AG08395 (cell line): Measurements from ENCODE around the gene PPM1N.

Experiments used
- DNase-seq: peaks from one replicate; pipeline ENCODE4 v3.0.0; 2012; ENCODE audit warnings: mixed read lengths, low spot score

PPM1N gene

DNA sequence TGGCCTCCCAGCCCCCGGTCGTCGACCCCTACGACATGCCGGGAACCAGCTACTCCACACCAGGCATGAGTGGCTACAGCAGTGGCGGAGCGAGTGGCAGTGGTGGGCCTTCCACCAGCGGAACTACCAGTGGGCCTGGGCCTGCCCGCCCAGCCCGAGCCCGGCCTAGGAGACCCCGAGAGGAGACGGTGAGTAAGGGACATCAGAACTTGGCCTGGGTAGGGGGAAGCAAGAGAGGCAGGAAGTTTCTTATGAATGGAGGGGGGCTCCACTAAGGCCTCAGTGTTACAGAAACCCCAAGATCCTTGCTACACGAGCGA, 27.5 kb upstream of the PPM1N start:
- no peak for DNase-seq

DNA sequence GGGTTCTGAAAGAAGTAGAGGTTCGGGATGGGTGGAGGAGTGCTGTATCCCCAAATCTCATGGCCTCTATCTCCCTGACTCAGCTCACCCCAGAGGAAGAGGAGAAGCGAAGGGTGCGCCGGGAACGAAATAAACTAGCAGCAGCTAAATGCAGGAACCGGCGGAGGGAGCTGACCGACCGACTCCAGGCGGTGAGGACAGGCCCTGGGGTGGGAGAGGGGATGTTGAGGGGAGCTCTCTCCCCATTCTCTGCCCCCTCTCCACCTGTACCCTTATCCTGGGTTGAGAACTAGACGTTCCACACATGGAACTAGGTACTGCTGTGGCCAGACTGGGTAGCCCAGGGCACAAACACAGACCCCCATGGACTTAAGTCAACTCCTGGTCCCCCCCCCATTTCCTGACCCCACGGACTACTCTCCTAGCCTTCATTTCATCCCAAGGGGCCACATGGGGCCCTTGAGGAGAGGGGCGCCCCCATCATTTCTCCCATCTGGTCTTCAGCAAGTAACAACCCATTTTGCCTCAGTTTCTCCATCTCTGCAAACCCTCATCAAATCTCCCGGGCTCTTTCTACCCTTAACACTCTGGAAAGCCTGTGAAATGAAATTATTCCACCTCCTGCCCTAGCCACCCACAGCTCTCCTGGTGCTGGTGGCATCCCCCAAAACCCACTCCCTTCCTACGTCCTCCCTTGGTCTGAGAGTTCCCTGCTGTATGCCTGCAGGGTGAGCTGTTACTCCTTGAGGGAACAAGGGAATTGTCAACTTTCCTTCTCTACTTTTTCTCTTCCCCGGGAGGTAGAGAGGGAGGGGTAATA, 26.9 kb upstream of the PPM1N start:
- DNase-seq = no peak

DNA sequence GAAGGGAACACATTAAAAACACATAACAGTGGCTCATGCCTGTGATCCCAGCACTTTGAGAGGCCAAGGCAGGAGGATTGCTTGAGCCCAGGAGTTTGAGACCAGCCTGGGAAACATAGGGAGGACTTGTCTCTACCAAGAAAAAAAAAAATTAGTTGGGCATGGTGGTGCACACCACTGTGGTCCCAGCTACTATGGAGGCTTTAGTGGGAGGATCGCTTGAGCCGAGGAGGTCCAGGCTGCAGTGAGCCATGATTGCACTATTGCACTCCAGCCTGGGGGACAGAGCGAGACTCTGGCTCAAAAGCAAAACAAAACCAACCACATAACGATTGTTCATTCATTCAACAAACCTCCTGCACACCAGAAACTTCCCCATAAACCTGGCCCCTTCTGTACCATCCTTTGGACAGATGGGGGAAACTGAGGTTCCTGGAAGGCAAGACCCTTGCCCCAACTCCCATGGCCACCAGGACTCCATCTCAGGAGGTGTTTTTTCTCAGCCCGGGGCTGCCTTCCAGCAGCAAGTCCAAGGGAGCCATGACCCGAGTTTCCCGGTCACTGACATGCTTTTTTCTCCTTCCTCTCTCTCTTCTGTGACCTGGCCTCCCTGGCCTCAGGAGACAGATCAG, 26.2 kb upstream of the PPM1N start:
- DNase-seq = no peak

DNA sequence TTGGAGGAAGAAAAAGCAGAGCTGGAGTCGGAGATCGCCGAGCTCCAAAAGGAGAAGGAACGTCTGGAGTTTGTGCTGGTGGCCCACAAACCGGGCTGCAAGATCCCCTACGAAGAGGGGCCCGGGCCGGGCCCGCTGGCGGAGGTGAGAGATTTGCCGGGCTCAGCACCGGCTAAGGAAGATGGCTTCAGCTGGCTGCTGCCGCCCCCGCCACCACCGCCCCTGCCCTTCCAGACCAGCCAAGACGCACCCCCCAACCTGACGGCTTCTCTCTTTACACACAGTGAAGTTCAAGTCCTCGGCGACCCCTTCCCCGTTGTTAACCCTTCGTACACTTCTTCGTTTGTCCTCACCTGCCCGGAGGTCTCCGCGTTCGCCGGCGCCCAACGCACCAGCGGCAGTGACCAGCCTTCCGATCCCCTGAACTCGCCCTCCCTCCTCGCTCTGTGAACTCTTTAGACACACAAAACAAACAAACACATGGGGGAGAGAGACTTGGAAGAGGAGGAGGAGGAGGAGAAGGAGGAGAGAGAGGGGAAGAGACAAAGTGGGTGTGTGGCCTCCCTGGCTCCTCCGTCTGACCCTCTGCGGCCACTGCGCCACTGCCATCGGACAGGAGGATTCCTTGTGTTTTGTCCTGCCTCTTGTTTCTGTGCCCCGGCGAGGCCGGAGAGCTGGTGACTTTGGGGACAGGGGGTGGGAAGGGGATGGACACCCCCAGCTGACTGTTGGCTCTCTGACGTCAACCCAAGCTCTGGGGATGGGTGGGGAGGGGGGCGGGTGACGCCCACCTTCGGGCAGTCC, 25.5 kb upstream of the PPM1N start:
- no peak for DNase-seq

DNA sequence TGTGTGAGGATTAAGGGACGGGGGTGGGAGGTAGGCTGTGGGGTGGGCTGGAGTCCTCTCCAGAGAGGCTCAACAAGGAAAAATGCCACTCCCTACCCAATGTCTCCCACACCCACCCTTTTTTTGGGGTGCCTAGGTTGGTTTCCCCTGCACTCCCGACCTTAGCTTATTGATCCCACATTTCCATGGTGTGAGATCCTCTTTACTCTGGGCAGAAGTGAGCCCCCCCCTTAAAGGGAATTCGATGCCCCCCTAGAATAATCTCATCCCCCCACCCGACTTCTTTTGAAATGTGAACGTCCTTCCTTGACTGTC, 24.9 kb upstream of the PPM1N start:
- no peak for DNase-seq

DNA sequence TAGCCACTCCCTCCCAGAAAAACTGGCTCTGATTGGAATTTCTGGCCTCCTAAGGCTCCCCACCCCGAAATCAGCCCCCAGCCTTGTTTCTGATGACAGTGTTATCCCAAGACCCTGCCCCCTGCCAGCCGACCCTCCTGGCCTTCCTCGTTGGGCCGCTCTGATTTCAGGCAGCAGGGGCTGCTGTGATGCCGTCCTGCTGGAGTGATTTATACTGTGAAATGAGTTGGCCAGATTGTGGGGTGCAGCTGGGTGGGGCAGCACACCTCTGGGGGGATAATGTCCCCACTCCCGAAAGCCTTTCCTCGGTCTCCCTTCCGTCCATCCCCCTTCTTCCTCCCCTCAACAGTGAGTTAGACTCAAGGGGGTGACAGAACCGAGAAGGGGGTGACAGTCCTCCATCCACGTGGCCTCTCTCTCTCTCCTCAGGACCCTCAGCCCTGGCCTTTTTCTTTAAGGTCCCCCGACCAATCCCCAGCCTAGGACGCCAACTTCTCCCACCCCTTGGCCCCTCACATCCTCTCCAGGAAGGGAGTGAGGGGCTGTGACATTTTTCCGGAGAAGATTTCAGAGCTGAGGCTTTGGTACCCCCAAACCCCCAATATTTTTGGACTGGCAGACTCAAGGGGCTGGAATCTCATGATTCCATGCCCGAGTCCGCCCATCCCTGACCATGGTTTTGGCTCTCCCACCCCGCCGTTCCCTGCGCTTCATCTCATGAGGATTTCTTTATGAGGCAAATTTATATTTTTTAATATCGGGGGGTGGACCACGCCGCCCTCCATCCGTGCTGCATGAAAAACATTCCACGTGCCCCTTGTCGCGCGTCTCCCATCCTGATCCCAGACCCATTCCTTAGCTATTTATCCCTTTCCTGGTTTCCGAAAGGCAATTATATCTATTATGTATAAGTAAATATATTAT, 24.3 kb upstream of the PPM1N start:
- no peak for DNase-seq

DNA sequence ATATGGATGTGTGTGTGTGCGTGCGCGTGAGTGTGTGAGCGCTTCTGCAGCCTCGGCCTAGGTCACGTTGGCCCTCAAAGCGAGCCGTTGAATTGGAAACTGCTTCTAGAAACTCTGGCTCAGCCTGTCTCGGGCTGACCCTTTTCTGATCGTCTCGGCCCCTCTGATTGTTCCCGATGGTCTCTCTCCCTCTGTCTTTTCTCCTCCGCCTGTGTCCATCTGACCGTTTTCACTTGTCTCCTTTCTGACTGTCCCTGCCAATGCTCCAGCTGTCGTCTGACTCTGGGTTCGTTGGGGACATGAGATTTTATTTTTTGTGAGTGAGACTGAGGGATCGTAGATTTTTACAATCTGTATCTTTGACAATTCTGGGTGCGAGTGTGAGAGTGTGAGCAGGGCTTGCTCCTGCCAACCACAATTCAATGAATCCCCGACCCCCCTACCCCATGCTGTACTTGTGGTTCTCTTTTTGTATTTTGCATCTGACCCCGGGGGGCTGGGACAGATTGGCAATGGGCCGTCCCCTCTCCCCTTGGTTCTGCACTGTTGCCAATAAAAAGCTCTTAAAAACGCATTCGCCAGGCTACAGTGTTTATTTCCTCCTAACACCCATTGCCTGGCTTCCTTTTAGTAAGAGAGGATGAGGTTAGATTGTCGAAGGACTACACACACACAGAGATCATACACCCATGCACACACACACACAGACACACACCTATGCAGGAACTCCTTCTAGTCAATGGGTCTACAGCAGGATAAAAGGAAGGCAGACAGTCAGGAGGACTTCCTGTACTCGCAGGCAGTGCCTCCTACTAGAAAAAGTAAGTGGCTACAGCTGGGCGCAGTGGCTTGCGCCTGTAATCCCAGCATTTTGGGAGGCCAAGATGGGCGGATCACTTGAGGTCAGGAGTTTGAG, 23.4 kb upstream of the PPM1N start:
- no peak for DNase-seq

DNA sequence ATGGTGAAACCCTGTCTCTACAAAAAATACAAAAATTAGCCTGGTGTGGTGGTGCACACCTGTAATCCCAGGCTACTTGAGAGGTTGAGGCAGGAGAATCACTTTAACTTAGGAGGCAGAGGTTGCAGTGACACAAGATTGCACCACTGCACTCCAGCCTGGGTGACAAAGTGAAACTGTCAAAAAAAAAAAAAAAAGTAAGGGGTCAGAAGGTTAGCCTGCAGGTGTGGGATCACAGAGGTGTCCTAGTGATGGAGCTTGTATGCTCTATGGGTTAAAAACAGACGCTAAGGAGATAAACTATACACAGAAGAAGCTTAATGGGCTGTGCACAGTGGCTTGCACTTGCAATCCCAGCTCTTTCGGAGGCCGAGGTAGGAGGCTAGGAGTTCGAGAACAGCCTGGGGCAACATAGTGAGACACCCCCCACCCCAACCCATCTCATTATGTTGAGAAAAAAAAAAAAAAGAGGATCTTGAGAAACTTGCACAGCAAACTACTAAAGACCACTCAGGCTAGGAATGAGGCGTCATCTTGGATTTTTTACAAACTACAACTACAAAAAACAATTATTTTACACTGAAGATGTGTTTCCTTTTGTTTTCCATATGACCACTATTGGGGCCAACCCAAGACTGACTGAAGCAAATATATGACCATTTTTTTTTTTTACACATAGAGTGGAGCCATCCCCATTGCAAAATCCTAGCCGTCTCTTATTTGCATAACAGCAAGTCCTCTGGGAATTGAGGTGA, 22.5 kb upstream of the PPM1N start:
- DNase-seq = no peak

DNA sequence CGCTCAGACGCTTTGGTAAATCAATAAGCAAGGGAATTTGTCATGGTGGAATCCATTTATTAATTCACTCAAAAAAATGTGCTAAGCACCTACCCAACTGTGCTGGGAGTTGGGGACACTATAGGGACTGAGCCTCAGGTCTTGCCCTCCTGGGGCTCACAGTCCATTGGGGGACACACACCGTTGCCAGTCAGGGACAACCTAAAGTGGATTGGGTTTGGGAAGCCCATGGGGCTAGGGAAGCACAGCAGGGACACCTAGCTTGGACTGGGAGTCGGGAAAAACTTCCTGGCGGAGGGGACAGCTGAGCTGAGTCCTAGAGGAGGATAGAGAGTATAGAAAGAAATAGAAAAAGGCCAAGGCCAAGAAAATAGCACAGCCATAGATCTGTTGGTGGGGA, 21.9 kb upstream of the PPM1N start:
- DNase-seq = no peak

DNA sequence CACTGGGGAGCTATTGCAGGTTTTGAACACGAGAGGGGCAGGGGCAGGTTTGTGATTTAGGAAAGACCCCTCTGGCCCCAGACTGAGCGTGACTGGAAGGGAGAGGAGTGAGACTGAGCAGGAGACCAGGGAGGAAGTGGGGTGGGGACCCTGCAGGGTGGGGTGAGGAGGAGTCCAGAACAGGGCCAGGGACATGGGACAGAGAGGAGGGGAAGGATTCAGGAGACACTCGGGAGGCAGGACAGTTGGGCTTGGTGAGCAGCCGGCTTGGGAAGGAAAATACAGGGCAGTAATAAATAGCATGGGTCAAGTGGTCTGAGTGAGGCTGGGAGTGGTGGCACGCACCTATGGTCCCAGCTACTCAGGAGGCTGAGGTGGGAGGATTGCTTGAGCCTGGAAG, 21.1 kb upstream of the PPM1N start:
- no peak for DNase-seq

DNA sequence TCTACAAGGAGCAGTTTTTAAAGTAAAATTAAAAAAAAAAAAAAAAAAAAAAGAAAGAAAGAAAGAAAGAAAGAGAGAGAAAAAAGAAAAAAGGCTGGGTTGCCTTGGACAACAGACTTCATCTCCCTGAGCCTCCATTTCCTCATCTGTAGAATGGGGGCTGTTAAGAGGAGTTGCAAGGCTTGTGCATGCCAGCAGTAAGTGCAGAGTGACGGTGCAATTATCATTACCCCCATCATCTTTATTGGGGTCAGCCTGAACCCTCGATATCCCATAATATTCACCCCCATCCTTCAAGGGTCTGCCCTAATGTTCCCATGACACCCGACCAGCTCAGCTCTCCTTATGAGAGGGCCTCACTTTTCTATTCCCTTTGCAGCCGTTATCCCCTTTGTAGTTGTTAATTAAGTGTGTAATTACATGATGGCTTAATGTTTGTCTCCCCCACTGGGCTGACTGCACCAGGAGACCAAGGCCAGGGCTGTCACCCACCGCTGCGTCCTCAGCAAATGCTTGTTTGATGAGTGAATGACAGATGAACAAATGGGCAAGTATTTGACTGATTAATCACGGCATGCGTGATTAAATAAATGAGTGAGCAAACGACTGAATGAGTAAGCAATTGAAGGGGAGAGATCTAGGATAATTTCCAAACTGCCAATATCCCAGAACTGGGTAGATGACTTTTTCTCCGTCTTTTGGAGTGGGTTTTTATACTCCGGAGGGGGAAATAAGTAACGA, 20.4 kb upstream of the PPM1N start:
- DNase-seq = no peak

DNA sequence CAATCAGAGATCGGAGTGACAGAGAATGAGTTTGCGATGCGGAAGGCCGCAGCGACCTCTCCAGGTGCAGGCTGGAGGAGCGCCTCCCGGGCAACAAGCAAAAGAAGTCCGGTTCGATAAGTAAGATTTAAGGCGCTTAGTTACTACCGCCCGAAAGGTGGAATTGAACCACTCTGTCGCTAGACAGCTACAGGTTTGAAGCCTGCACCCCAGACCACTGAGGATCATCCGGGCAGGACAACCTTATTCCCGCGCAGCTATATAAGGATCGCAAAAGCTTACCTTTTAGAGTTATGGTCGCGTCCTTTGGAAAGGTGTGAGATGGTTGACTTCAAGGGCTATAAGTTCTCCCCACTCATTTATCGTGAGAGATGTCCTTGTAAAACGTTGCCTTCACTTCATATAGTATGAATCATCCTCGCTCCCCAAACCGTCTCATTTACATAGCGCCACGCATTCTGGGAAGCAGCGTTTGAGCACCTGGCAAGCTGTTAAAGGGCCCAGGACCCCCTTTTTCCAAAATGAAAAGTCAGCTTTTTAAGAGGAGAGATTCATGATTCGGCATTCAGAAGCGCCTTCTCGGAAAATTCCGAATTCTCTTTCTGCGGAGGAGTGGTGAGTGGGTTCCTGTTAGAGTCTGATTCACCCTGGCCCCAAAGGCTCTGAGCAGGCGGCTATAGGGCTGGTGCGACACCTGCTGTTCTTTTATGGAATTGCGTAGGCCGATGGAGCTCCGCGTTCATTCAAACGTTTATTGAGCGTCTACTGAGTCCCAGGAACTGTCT, 19.6 kb upstream of the PPM1N start:
- peak; percentile 80 for DNase-seq

DNA sequence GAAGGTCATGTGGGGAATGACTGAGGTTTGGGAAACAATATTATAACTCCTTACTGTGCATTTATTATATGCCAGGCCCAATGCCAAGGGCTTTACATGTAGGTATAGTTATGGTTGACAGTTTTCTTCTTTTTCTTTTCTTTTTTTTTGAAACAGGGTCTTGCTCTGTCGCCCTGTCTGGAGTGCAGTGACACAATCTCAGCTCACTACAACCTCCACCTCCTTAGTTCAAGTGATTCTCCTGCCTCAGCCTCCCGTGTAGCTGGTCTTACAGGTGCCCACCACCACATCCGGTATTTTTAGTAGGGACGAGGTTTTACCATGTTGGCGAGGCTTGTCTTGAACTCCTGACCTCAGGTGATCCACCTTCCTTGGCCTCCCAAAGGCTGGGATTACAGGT, 15.2 kb upstream of the PPM1N start:
- no peak for DNase-seq

DNA sequence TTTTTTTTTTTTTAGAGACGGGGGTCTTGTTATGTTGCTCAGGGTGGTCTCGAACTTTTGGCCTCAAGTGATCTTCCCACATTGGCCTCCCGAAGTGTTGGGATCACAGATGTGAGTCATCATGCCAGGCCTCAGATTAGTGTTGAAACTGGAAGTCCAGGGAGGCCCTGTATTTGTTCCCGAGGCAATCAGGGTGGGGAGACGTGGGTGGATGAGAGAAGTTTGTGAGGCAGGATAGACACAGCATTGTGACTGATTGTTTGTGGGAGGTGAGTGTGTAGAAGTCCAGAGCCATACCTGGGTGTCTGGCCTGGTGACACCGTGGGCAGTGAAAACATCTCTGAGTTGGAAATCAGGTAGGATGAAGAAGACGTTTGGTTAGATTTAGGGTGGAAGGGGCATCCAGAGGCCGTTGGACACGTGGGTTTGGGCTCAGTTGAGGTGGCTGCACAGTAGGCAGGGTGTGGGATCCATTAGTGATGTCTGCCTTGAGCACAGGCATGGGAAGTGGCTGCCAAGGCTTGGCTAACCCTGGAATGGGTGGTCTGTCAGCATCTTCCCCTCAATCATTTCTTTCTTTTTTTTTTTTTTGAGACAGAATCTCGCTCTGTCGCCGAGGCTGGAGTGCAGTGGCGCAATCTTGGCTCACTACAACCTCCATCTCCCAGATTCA, 13.8 kb upstream of the PPM1N start:
- no peak for DNase-seq

DNA sequence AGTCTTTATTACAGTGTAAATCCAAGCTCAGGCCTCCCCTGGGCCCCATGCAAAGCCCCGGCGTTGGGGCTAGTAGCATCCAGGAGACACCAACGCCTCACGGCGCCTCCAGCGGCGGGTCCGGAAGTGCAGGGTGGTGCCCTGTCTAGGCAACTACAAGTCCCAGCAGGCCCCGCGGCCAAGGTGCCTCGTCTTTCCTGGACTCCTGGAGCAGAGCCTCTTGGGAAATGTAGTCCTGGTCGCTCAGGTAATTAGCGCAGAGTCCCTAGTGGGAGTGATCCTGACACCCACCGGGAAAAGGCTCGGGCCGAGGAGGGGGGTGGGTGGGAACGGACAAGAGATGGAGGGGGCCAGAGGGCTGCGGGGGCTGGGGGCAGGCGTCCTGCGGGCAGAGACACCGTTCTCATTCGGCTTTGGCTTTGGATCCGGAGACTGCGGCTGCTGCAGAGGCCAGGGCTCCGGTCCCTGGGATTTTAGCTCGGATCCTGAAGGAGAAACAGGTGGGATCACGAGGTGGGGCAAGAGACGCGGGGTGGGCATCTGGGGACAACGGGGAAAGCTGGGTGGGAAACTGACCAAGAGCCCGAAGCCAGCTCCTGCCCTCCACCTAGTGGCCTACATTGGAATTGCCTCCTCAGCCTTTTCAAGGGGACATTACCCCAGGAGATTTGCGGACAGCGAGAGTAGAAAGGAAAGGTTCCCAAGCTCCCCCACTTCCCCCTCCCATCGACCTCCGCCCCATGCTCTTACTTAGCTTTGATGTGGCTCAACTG, 12.8 kb upstream of the PPM1N start:
- peak; percentile 93 for DNase-seq

DNA sequence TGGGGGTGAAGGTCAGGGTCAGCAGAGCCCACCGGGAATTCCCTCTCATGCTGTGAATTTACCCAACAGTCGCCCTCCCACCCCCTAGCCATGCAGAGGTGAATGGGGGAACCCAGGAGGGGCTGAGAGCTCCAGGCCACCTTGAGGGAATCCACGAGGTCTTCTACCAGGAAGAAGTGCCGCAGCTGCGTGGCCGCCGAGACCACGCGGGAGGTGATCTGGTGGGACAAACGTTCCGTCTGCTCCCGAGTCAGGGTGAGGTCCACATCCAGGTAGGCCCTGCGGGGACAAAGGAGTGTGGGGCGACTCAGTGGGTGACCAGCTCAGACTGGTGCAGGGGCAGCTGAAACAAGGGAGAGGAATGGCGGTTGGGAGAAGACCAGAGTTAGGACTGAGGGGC, 9.5 kb upstream of the PPM1N start:
- DNase-seq = no peak

DNA sequence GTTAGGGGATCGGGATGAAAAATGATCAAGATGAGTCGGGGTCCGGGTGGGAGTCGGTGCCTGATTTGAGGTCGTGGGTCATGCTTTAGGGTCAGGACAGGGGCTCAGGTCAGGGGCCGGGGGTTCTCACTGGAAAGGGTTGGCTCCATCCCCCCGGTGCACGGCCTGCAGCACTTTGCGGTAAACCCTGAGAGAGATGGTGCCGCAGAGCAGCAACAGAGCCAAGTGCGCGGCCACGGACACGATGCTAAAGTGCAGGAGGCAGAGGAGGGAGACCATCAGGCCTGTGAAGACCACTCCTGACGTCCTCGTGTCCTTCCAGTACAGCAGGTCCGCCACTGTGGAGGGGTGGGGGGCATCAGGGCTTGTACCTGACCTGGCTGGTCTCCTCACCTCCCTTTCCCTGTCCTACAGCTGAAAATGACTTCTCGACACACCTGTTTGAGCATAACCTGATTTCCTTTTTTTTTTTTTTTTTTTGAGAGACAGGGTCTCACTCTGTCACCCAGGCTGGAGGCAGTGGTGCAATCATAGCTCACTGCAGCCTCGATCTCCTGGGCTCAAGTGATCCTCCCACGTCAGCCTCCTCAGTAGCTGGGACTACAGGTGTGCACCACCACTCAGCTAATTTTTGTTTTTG, 8.9 kb upstream of the PPM1N start:
- no peak for DNase-seq
